A549 (cell line): Measurements from ENCODE around the gene ZNF804A. TPM values are rescaled to one million over a fixed set of nuclear protein-coding genes. Genes with fewer than 3 reads are reported as not detected.
"Not testable (repeated sequence)": the region's sequence is repeated elsewhere in the genome, so short reads cannot be mapped to it uniquely, and the experiment has no call there.

Experiments
- ATAC-seq, 2 experiments: fragments of 200-7000 bp in 1 of 2; fragments of >200 bp in 1 of 2; cut with Nextera tagmentation in 1 of 2; cut with Tn5 transposase in 1 of 2; 3 replicates each; pipeline versions ENCODE4 v1.8.0 to v1.9.1; 2018 to 2020; ENCODE audit warnings: mild to moderate bottlenecking in 1 of 2, moderate library complexity in 1 of 2
- CTCF ChIA-PET: fragments of 300-600 bp; sonication (Branson Sonifier 250); formaldehyde crosslinking; extraction: SDS; loops from one replicate; lab custom pipeline; 2021; ENCODE audit warnings: antibody characterized with exemption, inconsistent platforms; lab: Yijun Ruan, JAX
- POLR2A ChIA-PET: fragments of 350-600 bp; formaldehyde crosslinking; extraction: SDS; loops from one replicate; lab custom pipeline; 2021; ENCODE audit warnings: antibody characterized with exemption, inconsistent platforms; lab: Yijun Ruan, JAX
- DNase-seq, 2 experiments: peaks; one replicate each; pipeline versions ENCODE4 v3.0.0 to v3.0.0-alpha.2; 2011 to 2016; ENCODE audit warnings: low read depth in 1 of 2, low spot score in 1 of 2
- FAIRE-seq: peaks from 2 replicates; lab custom pipeline; 2011; peaks lifted over from hg19 to GRCh38; lab: Jason Lieb, UNC
- H3K27ac ChIP-seq, 2 experiments: fragments of >200 bp; sonication (Bioruptor Twin); formaldehyde crosslinking; 3 replicates each; pipeline ENCODE4 v1.5.1; 2016 to 2017
- H3K4me1 ChIP-seq: fragments of >200 bp; sonication (Bioruptor Twin); formaldehyde crosslinking; 3 replicates; pipeline ENCODE4 v1.6.1; 2016
- H3K4me2 ChIP-seq: fragments of >200 bp; sonication (Bioruptor Twin); formaldehyde crosslinking; 3 replicates; pipeline ENCODE4 v1.6.1; 2016
- H3K4me3 ChIP-seq: fragments of >200 bp; sonication (Bioruptor Twin); formaldehyde crosslinking; 3 replicates; pipeline ENCODE4 v1.5.1; 2016
- H3K9me3 ChIP-seq: fragments of >200 bp; sonication (Bioruptor Twin); formaldehyde crosslinking; 3 replicates; pipeline ENCODE4 v1.6.1; 2016
- BCL3 ChIP-seq: fragments of >200 bp; sonication (Bioruptor Twin); formaldehyde crosslinking; IDR thresholded peaks from 3 replicates; pipeline ENCODE4 v1.6.1; 2016
- CBX8 ChIP-seq: fragments of 200-600 bp; sonication (generic); IDR thresholded peaks from 2 replicates; pipeline ENCODE4 v1.6.1; 2016
- CHD2 ChIP-seq: fragments of 150-350 bp; IDR thresholded peaks from 2 replicates; pipeline ENCODE4 v1.6.1; 2014; ENCODE audit warnings: low read length; ENCODE audit not compliant: partially characterized antibody
- CTCF ChIP-seq: fragments of >200 bp; sonication (Bioruptor Twin); formaldehyde crosslinking; IDR thresholded peaks from 3 replicates; pipeline ENCODE4 v1.5.1; 2016
- EHF ChIP-seq: fragments of 250-450 bp; sonication (Bioruptor Pico); IDR thresholded peaks from 2 replicates; pipeline ENCODE4 v1.5.0; 2020; ENCODE audit warnings: mild to moderate bottlenecking
- EHMT2 ChIP-seq: fragments of 200-600 bp; sonication (generic); IDR thresholded peaks from 2 replicates; pipeline ENCODE4 v1.6.1; 2016; ENCODE audit warnings: antibody characterized with exemption, low read depth, mild to moderate bottlenecking, moderate library complexity
- FOSL2 ChIP-seq, 2 experiments: fragments of 450-650 bp in 1 of 2; fragments of >200 bp in 1 of 2; sonication (Bioruptor Twin) in 1 of 2; formaldehyde crosslinking; IDR thresholded peaks; 2 replicates each; pipeline versions ENCODE4 v1.5.0 to v1.6.1; 2016 to 2020; ENCODE audit warnings: mild to moderate bottlenecking in 1 of 2, moderate library complexity in 1 of 2
- HMGXB4 ChIP-seq: fragments of 250-450 bp; sonication (Bioruptor Pico); IDR thresholded peaks from 2 replicates; pipeline ENCODE4 v1.5.0; 2021; ENCODE audit warnings: mild to moderate bottlenecking, moderate library complexity, borderline replicate concordance
- KDM1A ChIP-seq: fragments of 200-600 bp; sonication (generic); IDR thresholded peaks from 2 replicates; pipeline ENCODE4 v1.6.1; 2016; ENCODE audit warnings: low read depth, mild to moderate bottlenecking
- KDM5A ChIP-seq: fragments of 200-600 bp; sonication (generic); IDR thresholded peaks from 2 replicates; pipeline ENCODE4 v1.6.1; 2016; ENCODE audit warnings: antibody characterized with exemption, mild to moderate bottlenecking
- MYC ChIP-seq: IDR thresholded peaks from 2 replicates; pipeline ENCODE4 v1.6.1; 2012; ENCODE audit warnings: mild to moderate bottlenecking, inconsistent platforms, low read length, improper control_type of control experiment, borderline replicate concordance
- NFE2L2 ChIP-seq: fragments of 150-350 bp; conservative IDR thresholded peaks from 2 replicates; pipeline ENCODE4 v1.6.1; 2014; ENCODE audit warnings: low read length
- REST ChIP-seq: fragments of 200-600 bp; sonication (generic); IDR thresholded peaks from 2 replicates; pipeline ENCODE4 v1.6.1; 2016; ENCODE audit warnings: antibody characterized with exemption, mild to moderate bottlenecking, moderate library complexity
- WGBS: methylation state at CpG from one replicate; pipeline ENCODE4 v1.1.6; 2017; ENCODE audit errors: missing lambda C conversion rate; 5-methylcytosine and 5-hydroxymethylcytosine counted together
- polyA plus RNA-seq, 4 experiments: library from polyadenylated mRNA; depleted of rRNA in 3 of 4; stranded (reverse); fragments of >200 nt; fragmentation: RNase III in 1 of 4; extraction: RNeasy Plus Mini Kit Qiagen cat#74134 plus additional on column Dnase treatment in 1 of 4; gene quantifications; 2 replicates in 3 of 4; 3 replicates in 1 of 4; pipeline ENCODE4 v1.2.3, GENCODE V29; 2011 to 2017

Gene ZNF804A
- polyA plus RNA-seq, 2 of the 4 experiments (the other 2 are of a cell fraction), result not detected

- H3K4me2 ChIP-seq, result no peak overlapping the region
- DNase-seq (no peak), ATAC-seq (no peak), FAIRE-seq (no peak)
- no peak overlapping the region for H3K27ac ChIP-seq
- TF ChIP-seq BCL3, result no peak
- no peak for TF ChIP-seq KDM1A
- no peak for TF ChIP-seq EHMT2
- TF ChIP-seq NFE2L2, result no peak
- no peaks in the 10 kb centered on the region for H3K4me1 ChIP-seq
- ChIA-PET CTCF (no interaction called here), POLR2A (no interaction called here)
- 88% methylated on average over 2 of the region's 2 CpGs for WGBS
- H3K9me3 ChIP-seq, result no peaks in the 10 kb centered on the region
- no peak overlapping the region for H3K4me3 ChIP-seq
These were observed 279.6 kb downstream of the ZNF804A start for GRCh38 chr2:184877909-184878308.

GRCh38 chr2:184879671-184880070, 281.3 kb downstream of the ZNF804A start:
- WGBS, result 0% methylated on average over 1 of the region's 1 CpG
- ChIA-PET CTCF (no interaction called here), POLR2A (no interaction called here)
- Histone ChIP-seq H3K9me3 (no peaks in the 10 kb centered on the region; the same call in 2 of the 3 replicates), H3K4me1 (no peaks in the 10 kb centered on the region), H3K4me2 (no peak overlapping the region), H3K4me3 (no peak overlapping the region), H3K27ac (no peak overlapping the region)
- ATAC-seq (no peak), DNase-seq (no peak), FAIRE-seq (no peak)
- TF ChIP-seq KDM5A (no peak), CHD2 (no peak), CTCF (no peak), HMGXB4 (CRISPR knock-in tag) (no peak)

- no CpG with 5 or more reads among the region's 2 CpGs for WGBS
- CTCF ChIA-PET, POLR2A ChIA-PET, H3K4me3 ChIP-seq, FAIRE-seq, H3K4me1 ChIP-seq, H3K9me3 ChIP-seq, H3K4me2 ChIP-seq, ATAC-seq, DNase-seq, H3K27ac ChIP-seq: not testable (repeated sequence)
These were observed 288.3 kb downstream of the ZNF804A start for GRCh38 chr2:184886585-184886984.

- no peak overlapping the region for H3K27ac ChIP-seq
- CTCF ChIA-PET, result no interaction called here
These were observed 292.0 kb downstream of the ZNF804A start for GRCh38 chr2:184890311-184890710.

More at GRCh38 chr2:184890311-184890710, 292.0 kb downstream of the ZNF804A start:
- no peak for DNase-seq
- Histone ChIP-seq H3K4me3 (no peak overlapping the region), H3K9me3 (no peaks in the 10 kb centered on the region), H3K4me1 (no peaks in the 10 kb centered on the region), H3K4me2 (no peak overlapping the region)
- ATAC-seq, result no peak
- POLR2A ChIA-PET, result no interaction called here
- FAIRE-seq, result no peak
- TF ChIP-seq FOSL2 (IDR thresholded peaks at IDR 0.05) (no peak), FOSL2 (CRISPR knock-in tag; IDR thresholded peaks at IDR 0.05) (no peak), CBX8 (no peak), EHF (CRISPR knock-in tag) (no peak), REST (no peak), MYC (no peak), HMGXB4 (CRISPR knock-in tag) (no peak), CTCF (no peak), CHD2 (no peak)
- TF ChIP-seq, all 56 proteins: peak for 0
